IMR-90 (cell line): ENCODE data around the gene IRAK2.

Experiments
- BHLHE40 ChIP-seq: fragments of 150-350 bp; IDR thresholded peaks from 2 replicates; pipeline ENCODE4 v1.6.1; 2016; ENCODE audit warnings: mild to moderate bottlenecking, low read depth, low read length
- CEBPB ChIP-seq: IDR thresholded peaks from 2 replicates; pipeline ENCODE4 v1.6.1; 2012; ENCODE audit warnings: low read depth, low read length, improper control_type of control experiment
- CHD1 ChIP-seq: IDR thresholded peaks from 2 replicates; pipeline ENCODE4 v1.6.1; 2012; ENCODE audit warnings: low read depth, low read length, improper control_type of control experiment
- CTCF ChIP-seq: conservative IDR thresholded peaks from 2 replicates; pipeline ENCODE4 v1.5.1; 2012; ENCODE audit warnings: mild to moderate bottlenecking, low read depth, low read length, improper control_type of control experiment
- FOS ChIP-seq: fragments of 150-350 bp; IDR thresholded peaks from 2 replicates; pipeline ENCODE4 v1.6.1; 2016; ENCODE audit warnings: low read depth, low read length
- MAFK ChIP-seq: IDR thresholded peaks from 2 replicates; pipeline ENCODE4 v1.6.1; 2012; ENCODE audit warnings: low read depth, low read length, improper control_type of control experiment
- MAZ ChIP-seq: IDR thresholded peaks from 2 replicates; pipeline ENCODE4 v1.6.1; 2012; ENCODE audit warnings: low read depth, mild to moderate bottlenecking, low read length, improper control_type of control experiment, moderate library complexity, borderline replicate concordance
- MXI1 ChIP-seq: IDR thresholded peaks from 2 replicates; pipeline ENCODE4 v1.6.1; 2012; ENCODE audit warnings: low read depth, mild to moderate bottlenecking, low read length, moderate library complexity, borderline replicate concordance
- POLR2A ChIP-seq: IDR thresholded peaks from 2 replicates; pipeline ENCODE4 v1.6.1; 2012; ENCODE audit warnings: mild to moderate bottlenecking, low read depth, low read length
- RAD21 ChIP-seq: IDR thresholded peaks from 2 replicates; pipeline ENCODE4 v1.6.1; 2012; ENCODE audit warnings: low read length, improper control_type of control experiment
- RCOR1 ChIP-seq: IDR thresholded peaks from 2 replicates; pipeline ENCODE4 v1.6.1; 2012; ENCODE audit warnings: mild to moderate bottlenecking, low read length, improper control_type of control experiment; ENCODE audit not compliant: insufficient replicate concordance
- SMC3 ChIP-seq: fragments of 150-350 bp; IDR thresholded peaks from 2 replicates; pipeline ENCODE4 v1.6.1; 2016; ENCODE audit warnings: low read depth, mild to moderate bottlenecking, antibody characterized with exemption, low read length, moderate library complexity
- TF ChIP-seq, protein P1 (sequence below): fragments of 150-350 bp; IDR thresholded peaks from 2 replicates; pipeline ENCODE4 v1.6.1; 2017; ENCODE audit warnings: mild to moderate bottlenecking, antibody characterized with exemption, low read length, low read depth

DNA sequence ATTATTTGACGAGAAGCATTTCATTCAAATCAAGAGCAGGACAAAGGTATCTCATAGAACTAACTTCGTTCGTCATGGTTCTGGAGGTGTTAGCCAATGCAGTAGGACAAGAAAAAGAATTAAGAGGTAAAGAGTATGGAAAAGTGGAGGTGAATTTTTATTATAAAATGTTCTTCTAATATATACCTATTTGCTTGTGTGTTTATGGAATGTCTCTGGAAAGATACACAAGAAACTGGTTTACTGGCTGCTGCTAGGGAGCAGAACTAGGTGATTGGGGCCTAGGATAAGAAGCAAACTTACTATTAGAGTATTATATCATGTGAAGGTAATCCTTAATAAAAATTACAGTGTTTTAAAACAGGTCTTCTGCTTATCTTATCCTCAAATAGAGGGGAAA lies 52.6 kb downstream of the IRAK2 start:
- no peak for TF ChIP-seq CTCF
- TF ChIP-seq SMC3 = no peak
- TF ChIP-seq, protein P1, sequence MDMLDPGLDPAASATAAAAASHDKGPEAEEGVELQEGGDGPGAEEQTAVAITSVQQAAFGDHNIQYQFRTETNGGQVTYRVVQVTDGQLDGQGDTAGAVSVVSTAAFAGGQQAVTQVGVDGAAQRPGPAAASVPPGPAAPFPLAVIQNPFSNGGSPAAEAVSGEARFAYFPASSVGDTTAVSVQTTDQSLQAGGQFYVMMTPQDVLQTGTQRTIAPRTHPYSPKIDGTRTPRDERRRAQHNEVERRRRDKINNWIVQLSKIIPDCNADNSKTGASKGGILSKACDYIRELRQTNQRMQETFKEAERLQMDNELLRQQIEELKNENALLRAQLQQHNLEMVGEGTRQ = no peak
- no peak for TF ChIP-seq RCOR1
- no peak for TF ChIP-seq CEBPB
- TF ChIP-seq POLR2A = no peak
- no peak for TF ChIP-seq BHLHE40
- TF ChIP-seq CHD1 = no peak
- no peak for TF ChIP-seq MAZ
- TF ChIP-seq MXI1 = no peak
- no peak for TF ChIP-seq FOS
- no peak for TF ChIP-seq RAD21
- no peak for TF ChIP-seq MAFK
